ENCODE results near the gene TNRC6A.

GRCh38 chr16:24753000-24753399, 23.5 kb downstream of the TNRC6A start:
- TF ChIP-seq ZFP36 (IDR thresholded peaks at IDR 0.05; ENCODE audit: borderline replicate concordance, low read depth, low read length, partially characterized antibody) (no peak), MAFG (CRISPR knock-in tag; IDR thresholded peaks at IDR 0.05) (no peak)
